Measurements from ENCODE around the gene DICER1. TPM values are rescaled to one million over a fixed set of nuclear protein-coding genes. Genes with fewer than 3 reads are reported as not detected.

DICER1 gene
- total RNA-seq, 1 donor from 2014 or later, result 118 TPM

GRCh38 chr14:95057851-95058250 lies 99.5 kb downstream of the DICER1 start:
- TF ChIP-seq, protein P1, sequence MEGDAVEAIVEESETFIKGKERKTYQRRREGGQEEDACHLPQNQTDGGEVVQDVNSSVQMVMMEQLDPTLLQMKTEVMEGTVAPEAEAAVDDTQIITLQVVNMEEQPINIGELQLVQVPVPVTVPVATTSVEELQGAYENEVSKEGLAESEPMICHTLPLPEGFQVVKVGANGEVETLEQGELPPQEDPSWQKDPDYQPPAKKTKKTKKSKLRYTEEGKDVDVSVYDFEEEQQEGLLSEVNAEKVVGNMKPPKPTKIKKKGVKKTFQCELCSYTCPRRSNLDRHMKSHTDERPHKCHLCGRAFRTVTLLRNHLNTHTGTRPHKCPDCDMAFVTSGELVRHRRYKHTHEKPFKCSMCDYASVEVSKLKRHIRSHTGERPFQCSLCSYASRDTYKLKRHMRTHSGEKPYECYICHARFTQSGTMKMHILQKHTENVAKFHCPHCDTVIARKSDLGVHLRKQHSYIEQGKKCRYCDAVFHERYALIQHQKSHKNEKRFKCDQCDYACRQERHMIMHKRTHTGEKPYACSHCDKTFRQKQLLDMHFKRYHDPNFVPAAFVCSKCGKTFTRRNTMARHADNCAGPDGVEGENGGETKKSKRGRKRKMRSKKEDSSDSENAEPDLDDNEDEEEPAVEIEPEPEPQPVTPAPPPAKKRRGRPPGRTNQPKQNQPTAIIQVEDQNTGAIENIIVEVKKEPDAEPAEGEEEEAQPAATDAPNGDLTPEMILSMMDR (IDR thresholded peaks at IDR 0.05; ENCODE audit: unreplicated experiment), result no peak

DNA sequence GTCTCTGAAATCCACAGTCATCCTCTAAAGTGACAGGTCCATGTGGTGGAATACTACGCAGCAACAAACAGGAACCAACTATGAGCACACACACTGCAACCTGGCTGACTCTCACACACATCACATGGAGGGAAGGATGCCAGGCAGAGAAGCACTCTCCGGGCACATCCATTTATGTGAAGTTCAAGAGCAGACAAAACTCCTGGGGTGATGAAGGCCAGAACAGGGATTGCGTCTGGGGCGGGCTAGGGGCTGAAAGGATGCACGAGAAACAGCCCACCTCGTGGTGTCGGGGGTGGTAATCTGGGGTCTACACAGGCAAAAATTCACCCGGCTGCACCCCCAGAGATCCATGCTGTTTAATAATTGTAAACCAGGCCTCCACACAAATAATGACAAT lies 100.2 kb downstream of the DICER1 start:
- no peak overlapping the region for H3K4me3 Mint-ChIP-seq (ENCODE audit: low read depth)
- peaks cover 18% of the 10 kb centered on the region for H3K27me3 Mint-ChIP-seq
- no peaks in the 10 kb centered on the region for H3K36me3 Mint-ChIP-seq (ENCODE audit: insufficient read depth)
- no peak overlapping the region for H3K27ac Mint-ChIP-seq
- H3K4me1 Mint-ChIP-seq (ENCODE audit: low read depth), result no peaks in the 10 kb centered on the region
- no peaks in the 10 kb centered on the region for H3K9me3 Mint-ChIP-seq (ENCODE audit: low read depth)
- DNase-seq (ENCODE audit: low spot score, unreplicated experiment), result no peak
- TF ChIP-seq, protein P1 (IDR thresholded peaks at IDR 0.05; ENCODE audit: unreplicated experiment), result no peak

More at GRCh38 chr14:95057851-95058250, 99.5 kb downstream of the DICER1 start:
- no peak for DNase-seq (ENCODE audit: low spot score, unreplicated experiment)
- no peaks in the 10 kb centered on the region for H3K4me1 Mint-ChIP-seq (ENCODE audit: low read depth)
- H3K27me3 Mint-ChIP-seq, result peaks cover 15% of the 10 kb centered on the region
- no peaks in the 10 kb centered on the region for H3K36me3 Mint-ChIP-seq (ENCODE audit: insufficient read depth)
- no peak overlapping the region for H3K4me3 Mint-ChIP-seq (ENCODE audit: low read depth)
- H3K27ac Mint-ChIP-seq, result no peak overlapping the region
- no peaks in the 10 kb centered on the region for H3K9me3 Mint-ChIP-seq (ENCODE audit: low read depth)

- H3K27me3 Mint-ChIP-seq, result peaks cover 18% of the 10 kb centered on the region
Measured at GRCh38 chr14:95056476-95056875, 100.9 kb downstream of the DICER1 start.

GRCh38 chr14:95055318-95055717 lies 102.0 kb downstream of the DICER1 start:
- no peaks in the 10 kb centered on the region for H3K9me3 Mint-ChIP-seq (ENCODE audit: low read depth)
- peaks cover 18% of the 10 kb centered on the region for H3K27me3 Mint-ChIP-seq
- no peak for DNase-seq (ENCODE audit: low spot score, unreplicated experiment)
- H3K36me3 Mint-ChIP-seq (ENCODE audit: insufficient read depth), result no peaks in the 10 kb centered on the region
- TF ChIP-seq, protein P1 (IDR thresholded peaks at IDR 0.05; ENCODE audit: unreplicated experiment), result no peak
- no peak overlapping the region for H3K4me3 Mint-ChIP-seq (ENCODE audit: low read depth)
- H3K27ac Mint-ChIP-seq, result no peak overlapping the region
- H3K4me1 Mint-ChIP-seq (ENCODE audit: low read depth), result no peaks in the 10 kb centered on the region

More at GRCh38 chr14:95056476-95056875, 100.9 kb downstream of the DICER1 start:
- Mint-ChIP-seq H3K4me3 (ENCODE audit: low read depth) (no peak overlapping the region), H3K27ac (no peak overlapping the region), H3K4me1 (ENCODE audit: low read depth) (no peaks in the 10 kb centered on the region), H3K9me3 (ENCODE audit: low read depth) (no peaks in the 10 kb centered on the region), H3K36me3 (ENCODE audit: insufficient read depth) (no peaks in the 10 kb centered on the region)
- DNase-seq (ENCODE audit: low spot score, unreplicated experiment), result no peak
- TF ChIP-seq, protein P1 (IDR thresholded peaks at IDR 0.05; ENCODE audit: unreplicated experiment), result no peak

DNA sequence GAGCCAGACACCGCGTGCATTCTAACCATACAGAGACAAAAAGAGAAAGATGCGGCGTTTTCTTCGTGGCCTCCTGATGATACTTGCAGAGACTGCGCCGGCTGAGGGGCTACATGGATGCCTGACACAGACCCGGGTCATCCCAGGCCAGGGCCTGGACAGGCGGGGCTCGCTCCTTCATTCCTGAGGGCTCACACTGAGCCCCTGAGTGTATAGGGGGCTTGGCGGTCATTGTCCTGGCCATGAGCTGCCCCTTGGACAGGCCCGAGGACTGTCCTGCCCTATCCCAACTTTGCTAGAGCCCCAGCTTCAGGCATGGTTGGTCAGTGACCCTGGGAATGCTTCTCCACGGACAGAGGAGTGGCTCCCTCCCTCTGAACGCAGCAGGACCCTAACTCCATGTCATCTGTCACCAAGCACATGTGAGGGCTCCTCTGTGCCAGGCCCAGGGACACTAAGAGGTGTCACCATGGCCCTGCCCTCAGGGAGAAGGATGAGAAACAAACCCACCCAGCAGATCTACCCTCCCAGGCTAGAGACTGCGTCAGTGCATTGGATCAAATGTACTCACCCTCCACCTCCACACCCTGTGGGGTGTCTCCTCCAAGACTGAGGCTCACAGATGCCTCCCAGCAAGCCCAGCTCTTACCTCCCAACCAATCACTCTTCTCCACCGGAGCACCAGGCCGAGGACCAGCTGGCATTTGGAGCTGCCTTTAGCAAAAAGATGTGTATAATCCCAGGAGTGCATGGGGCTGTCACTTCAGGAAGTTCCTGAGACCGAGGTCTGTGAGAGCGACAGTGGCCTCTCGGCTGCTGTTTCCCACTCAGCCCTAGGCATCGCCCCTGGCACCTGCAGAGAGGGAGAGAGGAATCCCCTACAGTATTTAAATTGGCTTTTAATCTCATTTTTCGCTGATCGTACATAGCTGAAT lies 102.7 kb downstream of the DICER1 start:
- Mint-ChIP-seq H3K9me3 (ENCODE audit: low read depth) (no peaks in the 10 kb centered on the region), H3K36me3 (ENCODE audit: insufficient read depth) (no peaks in the 10 kb centered on the region), H3K4me1 (ENCODE audit: low read depth) (no peaks in the 10 kb centered on the region), H3K27me3 (peaks cover 23% of the 10 kb centered on the region), H3K4me3 (ENCODE audit: low read depth) (no peak overlapping the region), H3K27ac (no peak overlapping the region)
- no peak for DNase-seq (ENCODE audit: low spot score, unreplicated experiment)
- TF ChIP-seq, protein P1 (IDR thresholded peaks at IDR 0.05; ENCODE audit: unreplicated experiment), result no peak
